CD4-positive, alpha-beta memory T cell (primary cell): ENCODE measurements around the gene BORCS5. TPM values are rescaled to one million over a fixed set of nuclear protein-coding genes. Genes with fewer than 3 reads are reported as not detected.

ENCODE experiments used
- CTCF ChIA-PET: fragments of 350-600 bp; sonication (Branson Sonifier 250); formaldehyde crosslinking; loops from one replicate; lab custom pipeline; 2021; ENCODE audit warnings: inconsistent platforms; ENCODE audit not compliant: partially characterized antibody; lab: Charles Lee
- POLR2A ChIA-PET: fragments of 350-600 bp; sonication (Branson Sonifier 250); formaldehyde crosslinking; loops from one replicate; lab custom pipeline; 2021; ENCODE audit not compliant: partially characterized antibody; lab: Charles Lee
- DNase-seq, 5 donors: peaks; one replicate each; pipeline versions ENCODE4 v3.0.0 to v3.0.0-alpha.2; 2020 to 2022; ENCODE audit warnings: mixed read lengths in 1 of 5
- H3K27ac ChIP-seq: one replicate; pipeline ENCODE4 v1.7.0; 2013; ENCODE audit warnings: low read depth, low read length
- H3K27me3 ChIP-seq: 2 replicates; pipeline ENCODE4 v1.7.0; 2013; ENCODE audit warnings: mild to moderate bottlenecking, low read length, moderate library complexity; ENCODE audit not compliant: insufficient read depth
- H3K36me3 ChIP-seq: 2 replicates; pipeline ENCODE4 v1.7.0; 2013; ENCODE audit warnings: mild to moderate bottlenecking, low read length, moderate library complexity; ENCODE audit not compliant: insufficient read depth
- H3K4me1 ChIP-seq: 2 replicates; pipeline ENCODE4 v1.7.0; 2013; ENCODE audit warnings: mild to moderate bottlenecking, low read length, moderate library complexity; ENCODE audit not compliant: insufficient read depth
- H3K4me3 ChIP-seq, 2 donors: one replicate each; pipeline ENCODE4 v1.7.0; 2013; ENCODE audit warnings: low read length in 2 of 2, mild to moderate bottlenecking in 1 of 2
- H3K9me3 ChIP-seq, 2 donors: one replicate each; pipeline ENCODE4 v1.7.0; 2013; ENCODE audit warnings: low read length in 2 of 2, control low read depth in 1 of 2; ENCODE audit not compliant: control insufficient read depth in 1 of 2
- H3K27ac Mint-ChIP-seq, 7 donors: one replicate each; pipeline ENCODE4 v1.8.0; 2020 to 2021; ENCODE audit warnings: mixed read lengths in 7 of 7, mild to moderate bottlenecking in 6 of 7, inconsistent platforms in 3 of 7, moderate library complexity in 3 of 7
- H3K27me3 Mint-ChIP-seq, 2 donors: one replicate each; pipeline ENCODE4 v1.8.0; 2020 to 2021; ENCODE audit warnings: mixed read lengths in 2 of 2
- H3K36me3 Mint-ChIP-seq, 2 donors: one replicate each; pipeline ENCODE4 v1.8.0; 2020 to 2021; ENCODE audit warnings: mixed read lengths in 2 of 2, inconsistent platforms in 1 of 2, mild to moderate bottlenecking in 1 of 2
- H3K4me1 Mint-ChIP-seq, 4 donors: one replicate each; pipeline ENCODE4 v1.8.0; 2020 to 2021; ENCODE audit warnings: mixed read lengths in 4 of 4, mild to moderate bottlenecking in 1 of 4
- H3K4me3 Mint-ChIP-seq, 8 donors: one replicate each; pipeline ENCODE4 v1.8.0; 2020 to 2021; ENCODE audit warnings: mixed read lengths in 8 of 8, mild to moderate bottlenecking in 7 of 8, moderate library complexity in 6 of 8, inconsistent platforms in 3 of 8
- H3K9me3 Mint-ChIP-seq, 8 donors: one replicate each; pipeline ENCODE4 v1.8.0; 2020 to 2021; ENCODE audit warnings: mixed read lengths in 8 of 8, mild to moderate bottlenecking in 5 of 8, inconsistent platforms in 3 of 8, moderate library complexity in 1 of 8
- intact Hi-C: fragments of 100-400 bp; cut with micrococcal nuclease; formaldehyde crosslinking; loops from one replicate; pipeline ENCODE4 v1.15.1; 2023
- polyA plus RNA-seq, 2 donors: library from polyadenylated mRNA; unstranded; fragments of 300-500 nt; fragmentation: Illumina TruSeq; gene quantifications; one replicate each; pipeline ENCODE4 v1.2.3, GENCODE V29; 2021
- total RNA-seq, 2 experiments: library from RNA; stranded (reverse); gene quantifications; one replicate each; pipeline ENCODE4 v1.2.3, GENCODE V29; 2021

The BORCS5 gene
- total and polyA plus RNA-seq, 4 experiments from 2014 or later: 21.3 to 28.1 (median 27.2) TPM

- H3K27me3 Mint-ChIP-seq: no peaks in the 10 kb centered on the region
- ChIA-PET POLR2A (interaction anchor here (0.7 to 4.3 kb wide), 8 partner anchors 9 to 190 kb away, joined by 3 to 22 read pairs (median 4); partner anchors contain the start of gene DUSP16), CTCF (interaction anchor here (1.3 to 5.3 kb wide), 3 partner anchors 32 to 130 kb away, joined by 3 to 74 read pairs (median 6); partner anchors contain the start of gene DUSP16)
These were observed 150.2 kb downstream of the BORCS5 start for GRCh38 chr12:12507121-12507520.

GRCh38 chr12:12508612-12509011, 151.7 kb downstream of the BORCS5 start:
- no peaks in the 10 kb centered on the region for H3K27me3 Mint-ChIP-seq
- no peak overlapping the region for H3K27ac ChIP-seq
- no peaks in the 10 kb centered on the region for H3K9me3 Mint-ChIP-seq
- no peaks in the 10 kb centered on the region for H3K36me3 ChIP-seq
- H3K4me3 Mint-ChIP-seq: peak overlapping the region in 1 of 8 donors; percentile 3
- H3K4me1 ChIP-seq: peaks cover 64% of the 10 kb centered on the region
- H3K27ac Mint-ChIP-seq: peak overlapping the region in 6 of 7 donors; percentile 18 to 76 (median 59)
- peaks cover 30 to 52% (median 43%) of the 10 kb centered on the region in 4 donors for H3K4me1 Mint-ChIP-seq
- H3K36me3 Mint-ChIP-seq: peaks cover 18 to 29% of the 10 kb centered on the region in 2 donors
- no peak overlapping the region for H3K4me3 ChIP-seq
- intact Hi-C loops: no loop called here
- POLR2A ChIA-PET: no interaction called here
- CTCF ChIA-PET: interaction anchor here (1.1 to 1.5 kb wide), 2 partner anchors 131 to 229 kb away, joined by 3 to 4 read pairs; no protein-coding TSS in a partner anchor
- H3K27me3 ChIP-seq: no peaks in the 10 kb centered on the region
- H3K9me3 ChIP-seq: no peaks in the 10 kb centered on the region
- no peak for DNase-seq

More at GRCh38 chr12:12507121-12507520, 150.2 kb downstream of the BORCS5 start:
- H3K36me3 ChIP-seq: no peaks in the 10 kb centered on the region
- Mint-ChIP-seq H3K36me3 (peaks cover 18 to 25% of the 10 kb centered on the region in 2 donors), H3K9me3 (peaks cover 0 to 2% (median 0%) of the 10 kb centered on the region in 8 donors), H3K4me3 (peak overlapping the region in 4 of 8 donors; percentile 52 to 84 (median 70)), H3K27ac (peak overlapping the region in 5 of 7 donors; percentile 78 to 95 (median 94)), H3K4me1 (peaks cover 44 to 66% (median 53%) of the 10 kb centered on the region in 4 donors)
- H3K27ac ChIP-seq: no peak overlapping the region
- peaks cover 64% of the 10 kb centered on the region for H3K4me1 ChIP-seq
- H3K27me3 ChIP-seq: no peaks in the 10 kb centered on the region
- no peak for DNase-seq
- intact Hi-C loops: no loop called here
- H3K4me3 ChIP-seq: no peak overlapping the region
- no peaks in the 10 kb centered on the region for H3K9me3 ChIP-seq

- intact Hi-C loops: no loop called here
- ChIA-PET CTCF (interaction anchor here (1.2 to 1.4 kb wide), 2 partner anchors 9 to 145 kb away, joined by 4 to 5 read pairs; no protein-coding TSS in a partner anchor), POLR2A (interaction anchor here (1.3 kb wide), 2 partner anchors 14 to 18 kb away, joined by 3 read pairs; no protein-coding TSS in a partner anchor)
- H3K27ac Mint-ChIP-seq: peak overlapping the region in 5 of 7 donors; percentile 17 to 70 (median 43)
- H3K4me1 ChIP-seq: peaks cover 56% of the 10 kb centered on the region
- H3K27ac ChIP-seq: no peak overlapping the region
- no peak overlapping the region for H3K4me3 ChIP-seq
- no peak for DNase-seq
- no peaks in the 10 kb centered on the region for H3K9me3 Mint-ChIP-seq
- peaks cover 31 to 50% (median 40%) of the 10 kb centered on the region in 4 donors for H3K4me1 Mint-ChIP-seq
- H3K36me3 Mint-ChIP-seq: peaks cover 25 to 35% of the 10 kb centered on the region in 2 donors
- H3K9me3 ChIP-seq: no peaks in the 10 kb centered on the region
- no peaks in the 10 kb centered on the region for H3K36me3 ChIP-seq
- H3K27me3 Mint-ChIP-seq: no peaks in the 10 kb centered on the region
- no peaks in the 10 kb centered on the region for H3K27me3 ChIP-seq
- peak overlapping the region in 1 of 8 donors; percentile 36 for H3K4me3 Mint-ChIP-seq
These were observed 153.3 kb downstream of the BORCS5 start for GRCh38 chr12:12510141-12510540.

GRCh38 chr12:12510551-12510950, 153.7 kb downstream of the BORCS5 start:
- no peak overlapping the region for H3K4me3 Mint-ChIP-seq
- H3K27me3 Mint-ChIP-seq: no peaks in the 10 kb centered on the region
- Histone ChIP-seq H3K4me3 (no peak overlapping the region), H3K27ac (no peak overlapping the region), H3K36me3 (no peaks in the 10 kb centered on the region), H3K9me3 (no peaks in the 10 kb centered on the region), H3K27me3 (no peaks in the 10 kb centered on the region), H3K4me1 (peaks cover 52% of the 10 kb centered on the region)
- H3K36me3 Mint-ChIP-seq: peaks cover 28 to 33% of the 10 kb centered on the region in 2 donors
- H3K4me1 Mint-ChIP-seq: peaks cover 27 to 46% (median 36%) of the 10 kb centered on the region in 4 donors
- ChIA-PET CTCF (interaction anchor here (1.1 kb wide), 1 partner anchor 226 kb away, joined by 3 read pairs; no protein-coding TSS in a partner anchor), POLR2A (interaction anchor here (1.3 kb wide), 1 partner anchor 13 kb away, joined by 3 read pairs; no protein-coding TSS in a partner anchor)
- H3K27ac Mint-ChIP-seq: peak overlapping the region in 1 of 7 donors; percentile 66
- intact Hi-C loops: no loop called here
- DNase-seq: no peak
- no peaks in the 10 kb centered on the region for H3K9me3 Mint-ChIP-seq

- no peaks in the 10 kb centered on the region for H3K9me3 Mint-ChIP-seq
- ChIA-PET POLR2A (interaction anchor here (0.8 to 1.3 kb wide), 3 partner anchors 8 to 203 kb away, joined by 3 read pairs; no protein-coding TSS in a partner anchor), CTCF (interaction anchor here (1.1 to 1.2 kb wide), 2 partner anchors 26 to 225 kb away, joined by 3 read pairs; no protein-coding TSS in a partner anchor)
- H3K36me3 Mint-ChIP-seq: peaks cover 31 to 33% of the 10 kb centered on the region in 2 donors
- H3K36me3 ChIP-seq: no peaks in the 10 kb centered on the region
- no peaks in the 10 kb centered on the region for H3K9me3 ChIP-seq
- H3K27me3 Mint-ChIP-seq: no peaks in the 10 kb centered on the region
- H3K27ac Mint-ChIP-seq: no peak overlapping the region
- DNase-seq: no peak
- no peak overlapping the region for H3K27ac ChIP-seq
- no peak overlapping the region for H3K4me3 ChIP-seq
- intact Hi-C loops: no loop called here
- H3K4me3 Mint-ChIP-seq: no peak overlapping the region
- peaks cover 20 to 40% (median 31%) of the 10 kb centered on the region in 4 donors for H3K4me1 Mint-ChIP-seq
- peaks cover 45% of the 10 kb centered on the region for H3K4me1 ChIP-seq
- H3K27me3 ChIP-seq: no peaks in the 10 kb centered on the region
These were observed 154.3 kb downstream of the BORCS5 start for GRCh38 chr12:12511021-12511783.

- POLR2A ChIA-PET: interaction anchor here (0.8 to 1.2 kb wide), 2 partner anchors 9 to 202 kb away, joined by 3 read pairs; no protein-coding TSS in a partner anchor
- Histone ChIP-seq H3K4me3 (no peak overlapping the region), H3K27me3 (no peaks in the 10 kb centered on the region), H3K4me1 (peaks cover 36% of the 10 kb centered on the region), H3K9me3 (no peaks in the 10 kb centered on the region), H3K36me3 (peaks cover 2% of the 10 kb centered on the region), H3K27ac (no peak overlapping the region)
- Mint-ChIP-seq H3K9me3 (no peaks in the 10 kb centered on the region), H3K27me3 (no peaks in the 10 kb centered on the region), H3K36me3 (peaks cover 39% of the 10 kb centered on the region in 2 donors), H3K27ac (no peak overlapping the region), H3K4me1 (peaks cover 15 to 36% (median 24%) of the 10 kb centered on the region in 4 donors), H3K4me3 (no peak overlapping the region)
- intact Hi-C loops: no loop called here
- CTCF ChIA-PET: interaction anchor here (1.2 kb wide), 1 partner anchor 25 kb away, joined by 3 read pairs; no protein-coding TSS in a partner anchor
- no peak for DNase-seq
These were observed 155.2 kb downstream of the BORCS5 start for GRCh38 chr12:12511895-12512711.
